Measurements from ENCODE around the gene THOC5.

GRCh38 chr22:29479417-29480261, 73.9 kb downstream of the THOC5 start, which contains the start of gene NEFH:
- TF ChIP-seq, protein P1, sequence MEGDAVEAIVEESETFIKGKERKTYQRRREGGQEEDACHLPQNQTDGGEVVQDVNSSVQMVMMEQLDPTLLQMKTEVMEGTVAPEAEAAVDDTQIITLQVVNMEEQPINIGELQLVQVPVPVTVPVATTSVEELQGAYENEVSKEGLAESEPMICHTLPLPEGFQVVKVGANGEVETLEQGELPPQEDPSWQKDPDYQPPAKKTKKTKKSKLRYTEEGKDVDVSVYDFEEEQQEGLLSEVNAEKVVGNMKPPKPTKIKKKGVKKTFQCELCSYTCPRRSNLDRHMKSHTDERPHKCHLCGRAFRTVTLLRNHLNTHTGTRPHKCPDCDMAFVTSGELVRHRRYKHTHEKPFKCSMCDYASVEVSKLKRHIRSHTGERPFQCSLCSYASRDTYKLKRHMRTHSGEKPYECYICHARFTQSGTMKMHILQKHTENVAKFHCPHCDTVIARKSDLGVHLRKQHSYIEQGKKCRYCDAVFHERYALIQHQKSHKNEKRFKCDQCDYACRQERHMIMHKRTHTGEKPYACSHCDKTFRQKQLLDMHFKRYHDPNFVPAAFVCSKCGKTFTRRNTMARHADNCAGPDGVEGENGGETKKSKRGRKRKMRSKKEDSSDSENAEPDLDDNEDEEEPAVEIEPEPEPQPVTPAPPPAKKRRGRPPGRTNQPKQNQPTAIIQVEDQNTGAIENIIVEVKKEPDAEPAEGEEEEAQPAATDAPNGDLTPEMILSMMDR (IDR thresholded peaks at IDR 0.05), result no peak
- TF ChIP-seq POLR2AphosphoS5 (IDR thresholded peaks at IDR 0.05) (no peak), POLR2A (IDR thresholded peaks at IDR 0.05) (no peak), EP300 (IDR thresholded peaks at IDR 0.05; ENCODE audit: low read depth) (no peak)

Measured in transverse colon (tissue), 4 donors.